NCI-H226 (cell line): Measurements from ENCODE around the gene HNRNPA1.
A peak's percentile ranks its signal among the peaks of the same experiment; 100 is the strongest.
"Not testable (repeated sequence)": the region's sequence is repeated elsewhere in the genome, so short reads cannot be mapped to it uniquely, and the experiment has no call there.

Experiments
- DNase-seq: peaks from one replicate; pipeline ENCODE4 v3.0.0-alpha.2; 2015

HNRNPA1 gene

DNA sequence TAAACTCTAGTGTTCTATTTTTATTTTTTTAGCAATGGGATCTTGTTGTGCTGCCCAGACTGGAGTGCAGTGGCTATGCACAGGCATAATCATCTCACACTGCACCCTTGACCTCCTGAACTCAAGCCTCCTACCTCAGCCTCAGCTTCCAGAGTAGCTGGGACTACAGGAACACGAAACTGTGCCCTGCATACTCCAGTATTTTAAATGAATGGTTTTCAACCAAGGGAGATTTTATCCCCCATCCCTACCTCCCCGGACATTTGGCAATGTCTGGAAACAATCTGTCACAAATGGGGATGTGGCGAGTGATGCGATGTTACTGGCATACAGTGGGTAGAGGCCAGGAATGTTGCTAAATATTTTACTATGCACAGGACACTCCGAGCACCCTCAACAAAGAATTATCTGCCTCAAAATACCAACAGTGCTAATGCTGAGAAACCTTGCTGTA is 2.7 kb upstream of the HNRNPA1 start:
- no peak for DNase-seq

DNA sequence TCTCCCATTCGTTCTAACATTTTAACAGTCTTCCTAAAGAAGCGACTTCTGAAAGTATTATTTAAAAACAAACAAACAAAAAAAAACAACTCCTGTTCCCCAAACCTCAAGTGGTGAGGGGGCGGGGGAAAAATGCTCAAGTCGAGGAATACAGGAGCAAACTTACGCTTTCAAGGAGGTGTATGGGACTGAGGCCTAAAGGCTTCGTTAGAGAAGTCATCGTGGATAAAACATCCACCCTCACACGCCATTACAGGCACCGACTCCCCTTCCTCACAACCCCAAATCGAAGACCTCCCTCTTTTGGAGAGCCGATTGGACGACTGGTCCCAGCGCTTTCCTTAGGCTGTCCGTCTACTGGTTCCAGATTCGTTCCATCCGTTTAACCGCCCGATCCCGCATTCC is 1.3 kb upstream of the HNRNPA1 start:
- no peak for DNase-seq

- DNase-seq: peak; percentile 100
Measured at GRCh38 chr12:54279632-54280467, 676 bp upstream of the HNRNPA1 start, which contains the start of gene CBX5. Gene CBX5, minus strand, starts transcription at chr12:54280122. Its CDS starts 22,472 bp downstream, at chr12:54257650.

DNA sequence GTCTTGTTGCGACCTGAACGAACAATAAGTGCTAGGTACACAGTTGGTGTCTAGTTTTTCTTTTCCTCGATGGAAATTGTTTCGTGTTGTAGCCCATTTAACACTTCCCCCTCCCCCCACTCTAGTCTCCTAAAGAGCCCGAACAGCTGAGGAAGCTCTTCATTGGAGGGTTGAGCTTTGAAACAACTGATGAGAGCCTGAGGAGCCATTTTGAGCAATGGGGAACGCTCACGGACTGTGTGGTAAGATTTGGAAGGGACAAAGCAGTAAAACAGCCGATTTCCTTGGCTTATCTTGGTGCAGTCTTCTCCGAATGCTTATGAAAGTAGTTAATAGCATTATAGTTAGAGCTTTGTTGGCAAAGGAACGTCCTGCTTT is 724 bp downstream of the HNRNPA1 start:
- DNase-seq: not testable (repeated sequence)

GRCh38 chr12:54281694-54282093 is 1.2 kb downstream of the HNRNPA1 start:
- not testable (repeated sequence) for DNase-seq

DNA sequence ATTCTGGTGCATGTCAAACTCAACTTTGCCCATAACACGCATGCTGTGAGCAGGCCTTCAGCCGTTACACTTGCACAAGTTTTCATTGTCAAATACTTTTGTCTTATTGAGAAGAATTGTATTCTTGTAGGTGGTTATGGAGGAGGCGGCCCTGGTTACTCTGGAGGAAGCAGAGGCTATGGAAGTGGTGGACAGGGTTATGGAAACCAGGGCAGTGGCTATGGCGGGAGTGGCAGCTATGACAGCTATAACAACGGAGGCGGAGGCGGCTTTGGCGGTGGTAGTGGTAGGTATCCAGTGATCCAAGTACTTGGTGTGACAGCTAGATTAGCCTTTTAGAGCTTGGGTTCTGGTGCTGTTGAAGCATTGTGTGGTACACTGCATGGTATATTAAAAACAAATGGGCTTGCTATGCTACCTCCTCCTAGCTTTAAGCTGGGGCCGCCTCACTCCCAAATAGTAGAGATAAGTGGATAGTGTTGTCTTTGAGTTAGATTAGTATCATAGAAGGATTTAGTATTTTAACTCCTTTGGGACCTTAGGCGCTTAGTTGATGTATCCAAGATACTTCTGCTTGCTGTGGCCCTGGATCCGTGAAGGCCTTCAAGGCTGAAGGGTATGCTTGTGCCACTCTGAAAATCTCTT is 2.5 kb downstream of the HNRNPA1 start:
- no peak for DNase-seq

DNA sequence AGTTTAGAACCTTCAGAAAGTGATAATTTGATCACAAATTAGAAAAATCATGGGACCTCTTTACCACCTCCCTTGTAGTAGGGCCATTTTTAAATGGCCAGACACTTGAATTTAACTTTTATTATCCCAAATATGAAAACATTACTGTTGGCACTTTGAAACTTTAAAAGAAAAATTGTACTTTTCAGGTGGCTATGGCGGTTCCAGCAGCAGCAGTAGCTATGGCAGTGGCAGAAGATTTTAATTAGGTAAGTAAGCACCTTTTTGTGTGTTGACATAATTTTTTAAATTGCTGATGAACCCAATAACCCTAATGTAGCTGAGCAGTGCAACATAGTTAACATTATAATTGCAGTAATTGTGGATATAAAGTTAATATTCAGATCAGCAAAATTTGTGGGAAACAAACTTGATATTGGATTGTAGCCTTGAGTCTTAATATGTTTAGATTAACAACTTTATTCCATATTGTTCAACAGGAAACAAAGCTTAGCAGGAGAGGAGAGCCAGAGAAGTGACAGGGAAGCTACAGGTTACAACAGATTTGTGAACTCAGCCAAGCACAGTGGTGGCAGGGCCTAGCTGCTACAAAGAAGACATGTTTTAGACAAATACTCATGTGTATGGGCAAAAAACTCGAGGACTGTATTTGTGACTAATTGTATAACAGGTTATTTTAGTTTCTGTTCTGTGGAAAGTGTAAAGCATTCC is 3.7 kb downstream of the HNRNPA1 start:
- DNase-seq: not testable (repeated sequence)

DNA sequence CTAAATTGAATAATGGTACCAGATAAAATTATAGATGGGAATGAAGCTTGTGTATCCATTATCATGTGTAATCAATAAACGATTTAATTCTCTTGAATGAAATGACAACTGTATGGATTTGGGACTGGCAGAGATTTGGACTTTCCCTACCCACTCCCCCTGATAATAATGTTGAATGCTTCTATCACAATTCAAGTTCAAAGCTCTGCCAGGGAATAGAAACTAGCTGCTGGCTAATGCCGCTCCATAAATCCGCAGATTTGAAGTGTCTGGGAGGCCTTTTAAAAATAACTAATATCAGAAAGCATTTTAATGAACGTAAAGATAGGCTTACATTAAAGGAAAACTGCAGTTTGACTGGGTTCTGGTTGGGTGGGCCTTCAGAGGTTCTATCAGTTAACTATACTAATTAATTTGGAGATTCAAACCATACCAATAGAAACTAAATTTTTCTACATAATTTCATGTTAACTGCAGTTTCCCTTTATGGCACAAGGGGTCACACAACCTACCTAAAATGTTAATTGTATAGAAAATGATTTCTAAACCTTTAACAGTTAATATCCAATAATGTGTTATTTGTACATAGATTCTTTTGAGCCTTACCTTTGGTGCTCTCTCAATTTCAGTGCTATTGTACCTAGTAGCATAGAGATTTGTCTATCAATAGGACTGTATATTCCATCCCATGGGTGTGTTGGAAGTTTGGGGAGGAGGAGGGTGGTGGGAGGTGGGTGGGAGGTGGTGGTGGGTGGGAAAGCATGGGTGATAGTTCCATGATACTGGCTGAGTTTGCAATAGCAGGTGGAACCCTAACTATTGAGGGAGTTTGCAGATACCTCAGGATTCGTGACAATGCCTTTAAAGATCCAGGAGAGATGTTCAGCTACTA is 4.9 kb downstream of the HNRNPA1 start:
- DNase-seq: no peak

- DNase-seq: no peak
Measured at GRCh38 chr12:54286042-54287030, 5.8 kb downstream of the HNRNPA1 start.

DNA sequence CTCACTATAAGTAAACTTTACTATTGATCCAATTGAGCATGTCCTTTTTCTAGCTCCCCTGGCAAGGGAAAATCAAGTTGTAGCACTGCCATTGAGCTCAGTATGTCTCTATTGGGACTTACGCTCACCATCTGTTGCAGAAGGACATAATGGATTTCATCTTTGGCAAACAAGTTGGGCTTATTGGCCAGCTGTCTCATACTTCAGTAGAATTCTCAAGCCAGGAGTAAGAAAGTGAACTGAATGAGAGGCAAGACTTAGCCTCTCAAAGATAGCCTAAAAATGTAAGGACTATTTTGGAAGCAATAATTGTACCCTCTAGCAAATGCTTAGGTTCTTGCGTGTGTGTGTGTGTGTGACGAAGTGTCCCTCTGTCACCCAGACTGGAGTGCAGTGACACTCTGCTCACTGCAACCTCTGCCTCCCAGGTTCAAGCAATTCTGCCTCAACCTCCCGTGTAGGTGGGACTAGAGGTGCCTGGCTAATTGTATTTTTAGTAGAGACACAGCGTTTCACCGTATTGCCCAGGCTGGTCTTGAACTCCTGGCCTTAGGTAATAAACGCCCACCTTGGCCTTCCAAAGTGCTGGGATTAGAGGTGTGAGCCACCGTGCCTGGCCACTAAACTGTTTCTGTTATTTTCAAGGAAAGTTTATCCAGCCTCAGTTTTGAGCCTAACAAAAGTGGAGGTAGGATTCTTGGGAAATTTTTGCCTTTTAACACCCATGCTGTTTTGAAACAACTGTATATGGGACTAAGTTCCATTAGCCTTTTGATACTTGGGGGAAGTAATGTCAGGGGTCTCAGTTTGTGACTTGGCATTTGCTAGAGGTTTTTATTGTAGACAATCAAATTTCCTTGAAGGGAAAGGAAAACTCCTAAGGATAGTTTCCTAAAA is 7.0 kb downstream of the HNRNPA1 start:
- DNase-seq: no peak

- no peak for DNase-seq
Measured at GRCh38 chr12:54292083-54292930, 11.8 kb downstream of the HNRNPA1 start.

DNA sequence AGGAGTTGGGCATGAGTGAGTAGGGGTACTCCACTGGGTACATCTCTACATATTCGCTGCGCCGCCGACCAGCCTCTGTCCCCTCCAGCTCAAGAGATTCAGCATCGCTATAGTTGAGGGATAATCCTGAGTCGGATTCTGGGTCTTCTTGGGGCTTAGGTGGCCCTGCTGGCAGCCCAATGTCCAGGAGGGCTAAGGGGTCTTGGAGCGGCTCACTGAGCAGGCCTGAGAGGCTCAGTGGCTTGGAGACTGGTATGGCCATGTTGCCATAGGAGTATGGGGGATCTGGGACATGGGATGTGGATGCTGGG is 12.4 kb downstream of the HNRNPA1 start:
- DNase-seq: no peak

DNA sequence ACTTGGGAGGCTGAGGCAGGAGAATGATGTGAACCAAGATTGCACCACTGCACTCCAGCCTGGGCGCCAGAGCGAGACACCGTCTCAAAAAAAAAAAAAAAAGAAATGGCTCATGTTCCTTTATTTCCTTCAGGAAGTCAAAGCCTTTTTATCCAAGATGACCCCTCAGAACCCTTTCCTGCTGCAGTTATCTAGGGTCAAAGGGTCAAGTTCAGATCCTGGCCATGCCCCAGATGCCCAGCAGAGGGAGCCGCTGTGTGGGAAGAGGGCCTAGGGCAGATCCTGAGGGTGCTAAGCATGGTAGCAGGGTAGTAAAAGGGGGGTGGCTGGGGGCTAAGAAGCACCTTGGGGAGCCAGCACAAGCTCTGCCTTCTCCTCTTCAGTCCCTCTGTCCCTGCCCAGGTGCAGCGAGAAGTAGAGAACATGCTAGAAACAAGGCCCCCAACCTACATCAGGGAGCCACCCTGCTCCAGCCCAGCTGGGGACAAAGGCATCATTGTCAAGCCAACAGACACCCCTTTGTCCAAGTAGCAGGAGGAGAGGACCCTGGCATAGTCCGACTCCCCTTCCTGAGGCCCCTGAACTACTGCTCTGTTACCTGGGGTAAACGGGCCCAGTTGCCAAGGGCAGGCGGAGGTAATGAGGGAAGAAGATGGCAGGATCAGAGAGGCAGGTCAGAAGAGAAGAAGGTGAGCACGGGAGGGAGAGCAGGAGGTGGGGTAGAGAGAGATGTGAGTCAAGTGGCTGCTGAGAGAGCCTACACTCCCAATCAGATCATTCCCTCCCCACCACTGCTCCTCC is 13.8 kb downstream of the HNRNPA1 start:
- no peak for DNase-seq

DNA sequence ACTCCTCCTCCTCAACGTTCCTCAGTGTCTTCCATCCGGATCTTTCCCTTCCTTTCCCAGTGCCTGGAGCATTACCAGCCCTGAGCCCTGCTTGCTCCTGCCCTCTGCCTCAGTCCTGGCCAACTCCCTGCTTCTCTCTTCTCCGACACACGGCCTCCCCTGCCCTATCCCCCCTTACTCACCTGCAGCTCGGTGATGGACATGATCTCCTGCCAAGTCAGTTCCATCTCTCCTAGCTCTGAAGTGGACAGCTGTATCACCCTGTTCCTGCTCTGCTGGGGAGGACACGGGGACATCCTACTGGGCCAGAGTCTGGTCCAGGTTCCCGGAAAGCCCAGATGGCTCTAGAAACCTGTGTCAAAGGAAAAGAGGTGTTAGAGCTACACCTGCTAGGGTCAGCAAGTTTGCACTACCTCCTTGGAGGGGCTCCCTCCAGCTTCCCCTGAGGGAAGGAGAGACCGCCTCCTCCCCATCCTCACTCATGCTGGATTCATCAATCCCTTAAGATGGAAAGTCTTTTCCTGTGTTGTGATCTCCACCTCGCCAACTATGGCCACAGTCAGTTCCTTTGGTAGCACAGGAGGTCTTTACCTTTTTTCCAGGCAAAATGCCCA is 14.5 kb downstream of the HNRNPA1 start:
- DNase-seq: no peak

DNA sequence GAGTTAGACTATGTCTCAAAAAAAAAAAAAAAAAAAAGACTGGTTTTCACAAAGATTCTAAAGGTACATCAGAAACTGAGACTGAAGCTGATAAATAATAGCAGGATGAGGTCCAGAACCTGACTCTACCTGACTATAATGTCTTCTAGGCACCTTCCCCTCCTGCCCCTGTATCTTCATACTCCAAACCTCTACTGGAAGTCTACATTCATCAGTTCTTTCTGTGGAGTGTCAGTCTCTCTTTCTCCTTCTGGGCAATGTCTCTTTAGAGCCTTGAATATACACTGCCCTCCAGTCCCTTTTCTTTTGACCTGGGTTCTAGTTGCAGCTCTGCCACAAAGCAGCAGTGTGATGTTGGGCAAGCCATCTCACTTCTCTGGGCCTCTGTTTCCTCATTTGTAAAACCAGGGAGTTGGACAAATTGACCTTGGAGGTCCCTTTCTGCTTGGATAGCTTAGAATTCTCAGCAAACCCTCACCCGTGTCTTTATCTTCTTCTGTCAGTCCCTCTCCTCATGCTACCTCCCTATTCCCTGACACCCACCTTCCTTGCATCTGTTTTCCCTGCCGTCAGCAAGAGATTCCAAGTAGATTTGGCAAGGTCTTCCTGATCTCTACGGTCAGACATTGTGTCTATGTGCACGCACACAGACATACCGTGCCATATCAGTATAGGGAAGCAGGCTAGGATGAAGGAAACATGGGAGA is 16.0 kb downstream of the HNRNPA1 start:
- no peak for DNase-seq

- no peak for DNase-seq
Measured at GRCh38 chr12:54298904-54299303, 18.4 kb downstream of the HNRNPA1 start.

GRCh38 chr12:54299515-54300224 is 19.1 kb downstream of the HNRNPA1 start:
- no peak for DNase-seq
